Kidney epithelial cell (primary cell): ENCODE data around the gene LDLRAP1. TPM values are rescaled to one million over a fixed set of nuclear protein-coding genes. Genes with fewer than 3 reads are reported as not detected.

Source experiments
- DNase-seq: peaks from one replicate; pipeline ENCODE4 v3.0.0-alpha.2; 2010; ENCODE audit warnings: low read depth
- H3K27me3 ChIP-seq: 2 replicates; pipeline ENCODE4 v1.6.0; 2011; ENCODE audit warnings: low read length; ENCODE audit not compliant: control insufficient read depth, insufficient read depth
- H3K36me3 ChIP-seq: 2 replicates; pipeline ENCODE4 v1.5.1; 2011; ENCODE audit warnings: low read length; ENCODE audit not compliant: control insufficient read depth, insufficient read depth
- H3K4me3 ChIP-seq: 2 replicates; pipeline ENCODE4 v1.5.1; 2011; ENCODE audit warnings: low read depth, mild to moderate bottlenecking, control low read depth, low read length
- total RNA-seq: library from RNA; depleted of rRNA; stranded (reverse); fragments of >200 nt; gene quantifications from 2 replicates; pipeline ENCODE4 v1.2.3, GENCODE V29; 2015
- TF ChIP-seq, protein P1 (sequence below): IDR thresholded peaks from 2 replicates; pipeline ENCODE4 v1.5.1; 2011; ENCODE audit warnings: mild to moderate bottlenecking, moderate library complexity, low read length, control low read depth, inconsistent platforms; ENCODE audit not compliant: insufficient read depth, poor library complexity, severe bottlenecking

The LDLRAP1 gene
- total RNA-seq, 1 donor from 2014 or later, result 7.5 TPM

- TF ChIP-seq, protein P1, sequence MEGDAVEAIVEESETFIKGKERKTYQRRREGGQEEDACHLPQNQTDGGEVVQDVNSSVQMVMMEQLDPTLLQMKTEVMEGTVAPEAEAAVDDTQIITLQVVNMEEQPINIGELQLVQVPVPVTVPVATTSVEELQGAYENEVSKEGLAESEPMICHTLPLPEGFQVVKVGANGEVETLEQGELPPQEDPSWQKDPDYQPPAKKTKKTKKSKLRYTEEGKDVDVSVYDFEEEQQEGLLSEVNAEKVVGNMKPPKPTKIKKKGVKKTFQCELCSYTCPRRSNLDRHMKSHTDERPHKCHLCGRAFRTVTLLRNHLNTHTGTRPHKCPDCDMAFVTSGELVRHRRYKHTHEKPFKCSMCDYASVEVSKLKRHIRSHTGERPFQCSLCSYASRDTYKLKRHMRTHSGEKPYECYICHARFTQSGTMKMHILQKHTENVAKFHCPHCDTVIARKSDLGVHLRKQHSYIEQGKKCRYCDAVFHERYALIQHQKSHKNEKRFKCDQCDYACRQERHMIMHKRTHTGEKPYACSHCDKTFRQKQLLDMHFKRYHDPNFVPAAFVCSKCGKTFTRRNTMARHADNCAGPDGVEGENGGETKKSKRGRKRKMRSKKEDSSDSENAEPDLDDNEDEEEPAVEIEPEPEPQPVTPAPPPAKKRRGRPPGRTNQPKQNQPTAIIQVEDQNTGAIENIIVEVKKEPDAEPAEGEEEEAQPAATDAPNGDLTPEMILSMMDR, result no peak
- peaks cover 4% of the 10 kb centered on the region for H3K27me3 ChIP-seq
- H3K36me3 ChIP-seq, result no peaks in the 10 kb centered on the region
- no peak overlapping the region for H3K4me3 ChIP-seq
- DNase-seq, result no peak
These were observed 28.7 kb downstream of the LDLRAP1 start for GRCh38 chr1:25572107-25572506.

DNA sequence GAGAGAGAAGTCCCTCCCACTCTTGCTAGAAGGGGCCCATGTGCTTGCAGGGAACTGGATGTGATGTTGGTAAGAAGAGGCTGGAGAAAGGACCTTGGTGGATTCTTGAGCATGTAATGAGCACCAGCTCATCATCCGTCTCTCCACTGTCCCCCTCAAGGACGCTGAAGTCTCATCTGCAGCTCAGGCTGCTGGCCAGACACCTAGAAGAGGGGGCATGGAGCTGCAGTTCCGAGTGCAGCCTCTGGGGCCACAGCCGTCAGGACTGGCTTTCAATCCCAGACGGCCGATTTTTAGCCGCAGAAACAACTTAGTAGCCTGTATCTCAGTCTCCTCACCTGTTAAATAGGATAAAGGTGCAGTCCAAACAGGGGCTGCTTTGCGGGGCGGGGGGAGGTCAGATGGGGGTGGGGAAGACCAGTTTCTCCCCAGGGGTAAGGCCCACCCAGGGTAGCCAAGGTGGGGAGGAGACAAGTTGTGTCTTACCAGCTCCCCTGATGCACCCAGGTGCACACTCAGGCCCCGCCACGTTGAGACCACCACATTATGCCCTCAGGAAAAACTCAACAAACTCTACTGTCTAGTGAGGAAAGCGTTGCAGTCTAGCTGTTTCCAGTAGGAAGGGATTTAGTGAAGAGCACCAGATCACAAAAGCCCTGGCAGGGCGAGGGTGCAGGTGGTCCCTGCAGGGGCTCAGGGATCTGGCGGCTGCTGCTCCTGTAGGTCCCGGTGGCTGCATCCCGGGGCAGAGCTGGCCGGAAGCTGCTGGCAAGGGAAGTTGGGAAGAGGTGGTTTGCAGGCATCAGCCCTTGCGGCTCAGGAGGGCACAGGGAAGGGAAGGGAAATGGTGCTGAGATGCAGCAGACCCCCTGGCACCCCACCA is 29.5 kb downstream of the LDLRAP1 start:
- H3K4me3 ChIP-seq, result no peak overlapping the region
- DNase-seq, result no peak
- H3K27me3 ChIP-seq, result peaks cover 7% of the 10 kb centered on the region
- TF ChIP-seq, protein P1, result peak; percentile 76
- H3K36me3 ChIP-seq, result no peaks in the 10 kb centered on the region

DNA sequence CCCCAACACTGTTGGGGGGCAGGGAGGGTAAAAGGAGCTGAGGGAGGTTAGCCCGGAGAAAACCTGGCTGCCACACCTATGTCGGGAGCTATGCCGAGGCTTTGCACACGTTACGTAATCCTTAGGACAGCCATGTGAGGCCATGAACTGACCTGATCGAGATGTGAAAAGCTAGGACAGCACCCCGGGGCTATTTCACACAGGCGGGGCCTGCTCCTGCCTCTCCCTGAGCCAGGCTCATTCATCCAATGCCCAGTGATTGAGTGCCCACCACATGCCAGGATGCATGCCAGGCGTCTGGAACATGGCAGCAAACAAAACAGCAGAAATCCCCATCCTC is 30.2 kb downstream of the LDLRAP1 start:
- DNase-seq, result no peak
- no peaks in the 10 kb centered on the region for H3K36me3 ChIP-seq
- TF ChIP-seq, protein P1, result no peak
- no peak overlapping the region for H3K4me3 ChIP-seq
- peaks cover 7% of the 10 kb centered on the region for H3K27me3 ChIP-seq

DNA sequence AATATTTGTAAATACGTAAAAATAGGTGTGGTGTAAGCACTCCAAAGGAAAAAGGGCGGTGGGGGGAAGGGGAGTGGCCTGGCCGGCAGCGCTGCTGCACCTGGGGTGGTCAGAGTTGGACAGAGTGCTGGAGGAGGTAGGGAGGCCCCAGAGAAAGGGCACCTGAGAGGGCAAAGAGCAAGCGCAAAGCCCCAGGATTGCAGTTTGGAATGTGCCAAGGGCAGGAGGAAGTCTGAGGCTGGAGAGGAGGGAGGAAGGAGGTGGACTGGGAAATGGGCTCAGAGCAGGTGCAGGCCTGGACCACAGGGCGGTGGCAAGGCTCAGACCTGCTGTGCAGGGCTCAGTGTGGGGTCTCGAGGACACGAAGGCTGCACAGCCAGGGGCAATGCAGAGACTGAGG is 30.6 kb downstream of the LDLRAP1 start:
- TF ChIP-seq, protein P1, result no peak
- Histone ChIP-seq H3K4me3 (no peak overlapping the region), H3K36me3 (no peaks in the 10 kb centered on the region), H3K27me3 (peaks cover 7% of the 10 kb centered on the region)
- DNase-seq, result no peak

DNA sequence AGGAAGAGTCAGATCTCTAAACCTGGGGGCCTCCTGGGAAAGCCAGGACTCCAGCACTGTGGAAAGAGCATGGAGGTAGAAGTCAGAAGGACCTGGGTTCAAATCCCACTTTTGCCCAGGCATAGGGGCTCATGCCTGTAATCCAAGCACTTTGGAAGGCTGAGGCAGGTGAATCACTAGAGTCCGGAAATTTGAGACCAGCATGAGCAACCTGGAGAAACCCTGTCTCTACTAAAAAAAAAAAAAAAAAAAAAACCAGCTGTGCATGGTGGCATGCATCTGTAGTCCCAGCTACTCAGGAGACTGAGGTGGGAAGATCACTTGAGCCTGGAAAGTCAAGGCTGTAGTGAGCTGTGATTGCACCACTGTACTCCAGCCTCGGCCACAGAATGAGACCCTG is 31.8 kb downstream of the LDLRAP1 start:
- peaks cover 9% of the 10 kb centered on the region for H3K27me3 ChIP-seq
- no peak overlapping the region for H3K4me3 ChIP-seq
- no peak for DNase-seq
- TF ChIP-seq, protein P1, result no peak
- no peaks in the 10 kb centered on the region for H3K36me3 ChIP-seq
